GM21717 (cell line): ENCODE data around the gene MRPS25.

ENCODE experiments used
- ATAC-seq: cut with Tn5 transposase; IDR thresholded peaks from one replicate; pipeline ENCODE4 v1.9.1; 2021; ENCODE audit warnings: mild to moderate bottlenecking, moderate library complexity; ENCODE audit not compliant: unreplicated experiment

Gene MRPS25

GRCh38 chr3:15083252-15083651 lies 18.1 kb upstream of the MRPS25 start:
- ATAC-seq = no peak

GRCh38 chr3:15081960-15082664 lies 17.0 kb upstream of the MRPS25 start:
- ATAC-seq = no peak

GRCh38 chr3:15079091-15079490 lies 14.0 kb upstream of the MRPS25 start:
- no peak for ATAC-seq

GRCh38 chr3:15074500-15074899 lies 9.4 kb upstream of the MRPS25 start:
- ATAC-seq = no peak

GRCh38 chr3:15071699-15072098 lies 6.6 kb upstream of the MRPS25 start:
- ATAC-seq = no peak

GRCh38 chr3:15069441-15069840 lies 4.3 kb upstream of the MRPS25 start:
- ATAC-seq = no peak

GRCh38 chr3:15066467-15066866 lies 1.4 kb upstream of the MRPS25 start:
- ATAC-seq = no peak

GRCh38 chr3:15065550-15066007 lies 464 bp upstream of the MRPS25 start:
- no peak for ATAC-seq

GRCh38 chr3:15064299-15064834 lies 748 bp downstream of the MRPS25 start:
- ATAC-seq = peak; percentile 25

- no peak for ATAC-seq
Measured at GRCh38 chr3:15063656-15064286, 1.3 kb downstream of the MRPS25 start.

GRCh38 chr3:15063238-15063637 lies 1.9 kb downstream of the MRPS25 start:
- no peak for ATAC-seq

GRCh38 chr3:15060029-15060428 lies 5.1 kb downstream of the MRPS25 start:
- no peak for ATAC-seq

- no peak for ATAC-seq
Measured at GRCh38 chr3:15056676-15057404, 8.3 kb downstream of the MRPS25 start.

- ATAC-seq = peak; percentile 45
Measured at GRCh38 chr3:15055019-15055557, 10.0 kb downstream of the MRPS25 start.

GRCh38 chr3:15053541-15053940 lies 11.6 kb downstream of the MRPS25 start:
- no peak for ATAC-seq

- no peak for ATAC-seq
Measured at GRCh38 chr3:15052335-15053242, 12.5 kb downstream of the MRPS25 start.

GRCh38 chr3:15051531-15051930 lies 13.6 kb downstream of the MRPS25 start:
- peak; percentile 52 for ATAC-seq

GRCh38 chr3:15050405-15051092 lies 14.6 kb downstream of the MRPS25 start:
- peak; percentile 79 for ATAC-seq

GRCh38 chr3:15049584-15049983 lies 15.5 kb downstream of the MRPS25 start:
- no peak for ATAC-seq

GRCh38 chr3:15045667-15046066 lies 19.4 kb downstream of the MRPS25 start:
- ATAC-seq = no peak
